LNCAP (cell line): ENCODE data around the gene LRRC3.

Experiments
- CTCF ChIP-seq: fragments of 450-650 bp; IDR thresholded peaks from 2 replicates; pipeline ENCODE4 v1.5.1; 2017; ENCODE audit warnings: mild to moderate bottlenecking

The LRRC3 gene

GRCh38 chr21:44471996-44472395 is 16.7 kb downstream of the LRRC3 start:
- TF ChIP-seq CTCF: no peak

GRCh38 chr21:44473915-44474555 is 18.7 kb downstream of the LRRC3 start:
- TF ChIP-seq CTCF: no peak

- no peak for TF ChIP-seq CTCF
These were observed 20.0 kb downstream of the LRRC3 start for GRCh38 chr21:44475266-44475845.

- no peak for TF ChIP-seq CTCF
These were observed 21.8 kb downstream of the LRRC3 start for GRCh38 chr21:44477131-44477530.

GRCh38 chr21:44477712-44478111 is 22.4 kb downstream of the LRRC3 start:
- TF ChIP-seq CTCF: no peak

- no peak for TF ChIP-seq CTCF
These were observed 23.0 kb downstream of the LRRC3 start for GRCh38 chr21:44478124-44478800.

- TF ChIP-seq CTCF: no peak
These were observed 23.5 kb downstream of the LRRC3 start for GRCh38 chr21:44478801-44479167.
